Stomach (tissue), 4 donors: ENCODE results near the gene TBX21.

Experiments used
- EP300 ChIP-seq: sonication (generic); formaldehyde crosslinking; IDR thresholded peaks from one replicate; pipeline ENCODE4 v1.6.1; 2017; ENCODE audit warnings: antibody characterized with exemption
- POLR2A ChIP-seq, 4 donors: fragments of 450-650 bp; IDR thresholded peaks; one replicate each; pipeline ENCODE4 v1.6.1; 2016; ENCODE audit warnings: antibody characterized with exemption in 4 of 4, control low read depth in 2 of 4, mild to moderate bottlenecking in 1 of 4, moderate library complexity in 1 of 4
- POLR2AphosphoS5 ChIP-seq, 3 donors: sonication (generic); formaldehyde crosslinking; IDR thresholded peaks; one replicate each; pipeline ENCODE4 v1.6.1; 2016; ENCODE audit warnings: antibody characterized with exemption in 3 of 3
- TF ChIP-seq, protein P1 (sequence below), 7 experiments: fragments of 450-650 bp in 4 of 7; fragments of 200-600 bp in 3 of 7; sonication (generic) in 3 of 7; IDR thresholded peaks; one replicate each; pipeline ENCODE4 v1.5.1; 2016 to 2019; ENCODE audit warnings: antibody characterized with exemption in 7 of 7, control low read depth in 2 of 7, mild to moderate bottlenecking in 1 of 7

DNA sequence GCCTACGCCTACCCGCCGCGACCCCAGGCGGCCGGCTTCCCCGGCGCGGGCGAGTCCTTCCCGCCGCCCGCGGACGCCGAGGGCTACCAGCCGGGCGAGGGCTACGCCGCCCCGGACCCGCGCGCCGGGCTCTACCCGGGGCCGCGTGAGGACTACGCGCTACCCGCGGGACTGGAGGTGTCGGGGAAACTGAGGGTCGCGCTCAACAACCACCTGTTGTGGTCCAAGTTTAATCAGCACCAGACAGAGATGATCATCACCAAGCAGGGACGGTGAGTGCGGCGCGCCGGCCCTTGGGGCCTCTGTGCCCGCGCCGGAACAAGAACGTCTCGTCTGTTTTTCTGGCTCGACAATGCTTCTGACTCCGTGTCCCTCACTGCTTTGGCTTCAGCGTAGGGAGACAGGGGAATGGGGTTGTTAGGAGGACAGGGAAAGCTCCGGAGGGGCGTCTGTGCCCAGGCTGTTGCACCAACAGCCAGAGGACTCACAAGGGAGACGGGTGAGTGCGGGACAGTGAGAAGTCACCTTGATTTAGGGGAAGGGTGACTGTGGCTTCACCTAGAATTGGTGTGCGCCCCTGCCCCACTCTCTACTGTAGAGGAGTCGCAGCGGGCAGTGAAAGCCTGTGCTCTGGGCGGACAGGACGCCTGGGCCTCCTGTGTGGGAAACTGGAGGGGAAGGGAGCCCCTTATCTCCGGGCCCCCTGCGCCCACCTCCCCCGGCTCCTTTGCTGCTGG is 806 bp downstream of the TBX21 start:
- TF ChIP-seq, protein P1, sequence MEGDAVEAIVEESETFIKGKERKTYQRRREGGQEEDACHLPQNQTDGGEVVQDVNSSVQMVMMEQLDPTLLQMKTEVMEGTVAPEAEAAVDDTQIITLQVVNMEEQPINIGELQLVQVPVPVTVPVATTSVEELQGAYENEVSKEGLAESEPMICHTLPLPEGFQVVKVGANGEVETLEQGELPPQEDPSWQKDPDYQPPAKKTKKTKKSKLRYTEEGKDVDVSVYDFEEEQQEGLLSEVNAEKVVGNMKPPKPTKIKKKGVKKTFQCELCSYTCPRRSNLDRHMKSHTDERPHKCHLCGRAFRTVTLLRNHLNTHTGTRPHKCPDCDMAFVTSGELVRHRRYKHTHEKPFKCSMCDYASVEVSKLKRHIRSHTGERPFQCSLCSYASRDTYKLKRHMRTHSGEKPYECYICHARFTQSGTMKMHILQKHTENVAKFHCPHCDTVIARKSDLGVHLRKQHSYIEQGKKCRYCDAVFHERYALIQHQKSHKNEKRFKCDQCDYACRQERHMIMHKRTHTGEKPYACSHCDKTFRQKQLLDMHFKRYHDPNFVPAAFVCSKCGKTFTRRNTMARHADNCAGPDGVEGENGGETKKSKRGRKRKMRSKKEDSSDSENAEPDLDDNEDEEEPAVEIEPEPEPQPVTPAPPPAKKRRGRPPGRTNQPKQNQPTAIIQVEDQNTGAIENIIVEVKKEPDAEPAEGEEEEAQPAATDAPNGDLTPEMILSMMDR (IDR thresholded peaks at IDR 0.05) = no peak
- TF ChIP-seq POLR2A (IDR thresholded peaks at IDR 0.05) = no peak
- no peak for TF ChIP-seq POLR2AphosphoS5 (IDR thresholded peaks at IDR 0.05)
- TF ChIP-seq EP300 = no peak
